Stimulated activated CD4-positive, alpha-beta T cell treated with anti-CD3 and anti-CD28 coated beads, TNF-alpha, amount 100 ng/mL, for 48 hours (primary cell): ENCODE measurements around the gene HNRNPM.

ENCODE experiments used
- DNase-seq, 3 donors: peaks; one replicate each; pipeline ENCODE4 v3.0.0-alpha.2; 2020; ENCODE audit warnings: low read depth in 3 of 3

The HNRNPM gene

GRCh38 chr19:8460516-8461298 lies 15.9 kb downstream of the HNRNPM start:
- DNase-seq: no peak

DNA sequence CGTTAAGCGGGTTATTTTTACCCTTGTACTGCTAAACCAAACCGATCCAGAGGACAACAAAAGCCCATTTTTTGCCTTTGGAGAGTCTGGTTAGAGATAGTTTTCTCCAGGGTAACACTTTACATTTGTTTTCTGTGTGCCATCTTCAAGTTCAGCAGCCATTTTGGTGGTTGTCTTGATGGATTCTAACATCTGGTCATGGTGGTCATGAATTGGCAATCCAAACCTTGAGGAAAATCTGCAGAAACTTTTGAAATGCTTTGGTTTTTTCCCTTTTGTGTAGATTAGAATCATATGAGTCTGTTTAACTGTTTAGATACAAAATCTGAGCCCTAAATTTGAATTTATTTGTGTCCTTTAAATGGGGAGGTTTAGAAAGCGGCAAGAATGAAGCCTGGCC lies 16.6 kb downstream of the HNRNPM start:
- DNase-seq: no peak

GRCh38 chr19:8461891-8462290 lies 17.1 kb downstream of the HNRNPM start:
- DNase-seq: no peak

- DNase-seq: no peak
These were observed 17.8 kb downstream of the HNRNPM start for GRCh38 chr19:8462571-8462970.

DNA sequence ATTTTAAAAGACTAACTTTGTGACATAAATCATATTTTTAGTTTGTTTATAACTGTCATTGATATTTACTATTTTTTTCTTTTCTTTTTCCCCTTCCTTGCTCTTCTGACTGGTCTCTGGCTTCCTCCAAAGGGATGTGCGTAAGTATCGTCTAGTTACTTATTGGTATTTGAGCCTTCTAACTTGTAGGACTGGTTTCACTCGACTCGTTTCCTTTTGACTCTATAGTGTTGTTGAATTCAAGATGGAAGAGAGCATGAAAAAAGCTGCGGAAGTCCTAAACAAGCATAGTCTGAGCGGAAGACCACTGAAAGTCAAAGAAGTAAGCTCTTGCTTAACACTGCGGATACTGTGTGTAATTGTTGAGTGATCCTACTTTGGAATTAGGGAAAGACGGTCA lies 18.6 kb downstream of the HNRNPM start:
- DNase-seq: no peak

DNA sequence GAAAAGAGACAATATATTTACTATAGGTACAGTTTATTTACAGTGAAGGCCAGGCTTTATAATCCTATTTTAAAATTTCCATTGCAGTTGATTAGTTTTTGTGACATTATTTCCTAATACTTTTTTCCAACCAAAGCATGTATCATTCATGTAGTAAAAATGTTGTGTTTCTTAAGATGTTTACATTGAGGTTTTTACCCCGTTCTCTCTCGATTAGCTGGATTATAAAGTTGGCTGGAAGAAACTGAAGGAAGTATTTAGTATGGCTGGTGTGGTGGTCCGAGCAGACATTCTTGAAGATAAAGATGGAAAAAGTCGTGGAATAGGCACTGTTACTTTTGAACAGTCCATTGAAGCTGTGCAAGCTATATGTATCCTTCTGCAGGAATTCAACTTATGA lies 21.2 kb downstream of the HNRNPM start:
- no peak for DNase-seq

DNA sequence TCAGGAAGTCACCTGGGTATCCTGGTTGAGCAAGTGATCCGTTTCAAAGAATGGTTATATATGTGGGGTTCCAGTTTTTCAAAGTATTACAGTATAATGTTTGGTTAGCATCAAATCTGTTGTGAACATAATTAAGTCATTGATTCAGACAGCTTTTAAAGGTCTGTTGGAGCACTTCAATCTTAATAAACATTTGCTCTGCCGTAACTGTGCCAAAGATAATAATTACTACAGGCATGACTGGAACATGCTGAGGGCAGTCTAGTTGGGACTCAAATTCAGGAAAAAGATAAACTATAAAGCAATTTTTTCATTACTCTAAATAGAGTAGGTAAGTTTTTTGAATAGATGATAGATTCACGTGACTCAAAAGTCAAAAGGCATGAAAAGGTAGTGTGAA lies 23.3 kb downstream of the HNRNPM start:
- DNase-seq: no peak

DNA sequence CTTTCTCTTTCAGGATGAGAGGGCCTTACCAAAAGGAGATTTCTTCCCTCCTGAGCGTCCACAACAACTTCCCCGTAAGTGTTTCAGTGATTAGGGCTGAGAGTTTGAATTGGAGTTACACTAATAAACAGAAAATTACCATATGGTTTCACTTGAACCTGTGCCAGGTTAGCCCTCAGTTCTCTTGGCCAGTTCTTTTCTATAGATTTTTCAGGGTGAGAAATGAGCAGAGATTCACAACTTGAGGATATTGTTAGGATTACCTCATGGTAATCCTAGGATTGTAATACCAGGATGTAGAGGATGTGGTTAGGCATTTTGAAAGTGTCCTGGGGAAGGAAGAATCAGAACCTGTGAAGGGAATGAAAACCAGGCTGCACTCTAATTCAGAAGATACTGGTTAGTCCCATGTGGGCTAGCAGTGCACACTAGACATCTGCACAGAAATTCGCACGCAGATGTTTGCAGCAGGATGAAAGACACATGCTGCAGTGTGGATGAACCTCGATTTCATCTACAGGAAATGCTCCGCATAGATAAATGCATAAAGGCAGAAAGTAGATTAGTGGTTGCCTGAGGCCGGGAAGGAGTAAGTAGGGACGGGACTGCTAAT lies 24.1 kb downstream of the HNRNPM start:
- no peak for DNase-seq

- no peak for DNase-seq
These were observed 25.0 kb downstream of the HNRNPM start for GRCh38 chr19:8469613-8470368.

DNA sequence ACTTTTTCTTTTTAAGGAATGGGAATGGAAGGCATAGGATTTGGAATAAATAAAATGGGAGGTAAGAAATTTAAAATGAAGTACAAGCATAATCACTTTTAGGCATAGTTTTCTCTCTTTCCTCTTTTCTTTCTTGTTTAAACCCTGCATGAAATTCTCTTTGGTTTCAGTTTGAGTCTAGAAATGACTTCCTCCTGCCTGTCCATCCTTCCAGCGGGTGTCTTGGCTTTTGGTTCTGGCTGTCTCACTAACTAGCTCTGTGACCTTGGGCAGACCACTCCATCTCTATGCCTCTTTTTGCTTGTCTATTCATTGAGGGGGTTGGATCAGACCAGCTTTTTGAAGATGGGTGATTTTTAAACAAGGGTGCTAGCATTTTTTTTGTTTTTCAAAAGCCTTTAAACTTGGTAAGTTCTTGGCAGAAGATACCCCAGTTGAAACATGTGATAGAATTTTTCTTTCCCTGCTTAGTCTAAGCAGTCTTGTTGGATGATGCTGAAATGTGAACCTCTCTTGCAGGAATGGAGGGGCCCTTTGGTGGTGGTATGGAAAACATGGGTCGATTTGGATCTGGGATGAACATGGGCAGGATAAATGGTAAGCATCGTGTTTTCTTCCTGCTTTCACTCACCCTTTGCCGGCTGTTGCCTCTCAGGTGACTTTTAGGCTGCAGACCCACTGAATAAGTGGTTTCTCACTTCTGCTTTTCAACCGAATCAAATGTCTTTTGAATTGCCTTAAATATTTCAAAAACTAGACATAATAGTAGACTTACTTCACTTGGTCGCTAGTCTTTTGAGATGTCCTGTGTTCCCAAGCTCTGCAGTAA lies 29.1 kb downstream of the HNRNPM start:
- no peak for DNase-seq

GRCh38 chr19:8475005-8475404 lies 30.2 kb downstream of the HNRNPM start:
- no peak for DNase-seq

DNA sequence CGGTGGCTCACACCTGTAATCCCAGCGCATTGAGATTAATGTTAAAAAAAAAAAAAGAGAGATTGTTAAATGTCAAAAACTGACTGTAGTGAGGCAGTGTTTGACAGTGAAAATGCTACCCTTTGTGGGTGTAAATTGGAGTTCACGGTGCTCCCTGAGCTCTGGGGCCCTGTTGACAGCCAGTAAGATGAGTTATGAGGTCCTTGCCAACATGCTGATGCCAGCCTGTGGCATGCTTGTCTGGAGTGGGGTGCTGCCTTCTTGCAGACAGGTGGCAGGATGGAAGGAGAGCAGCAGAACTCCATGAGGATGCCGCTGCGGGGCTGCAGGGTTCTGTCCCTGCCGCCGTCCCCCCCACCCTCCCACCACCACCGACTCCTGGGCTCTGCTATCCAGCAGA lies 31.7 kb downstream of the HNRNPM start:
- no peak for DNase-seq

- no peak for DNase-seq
These were observed 33.1 kb downstream of the HNRNPM start for GRCh38 chr19:8477889-8478288.

DNA sequence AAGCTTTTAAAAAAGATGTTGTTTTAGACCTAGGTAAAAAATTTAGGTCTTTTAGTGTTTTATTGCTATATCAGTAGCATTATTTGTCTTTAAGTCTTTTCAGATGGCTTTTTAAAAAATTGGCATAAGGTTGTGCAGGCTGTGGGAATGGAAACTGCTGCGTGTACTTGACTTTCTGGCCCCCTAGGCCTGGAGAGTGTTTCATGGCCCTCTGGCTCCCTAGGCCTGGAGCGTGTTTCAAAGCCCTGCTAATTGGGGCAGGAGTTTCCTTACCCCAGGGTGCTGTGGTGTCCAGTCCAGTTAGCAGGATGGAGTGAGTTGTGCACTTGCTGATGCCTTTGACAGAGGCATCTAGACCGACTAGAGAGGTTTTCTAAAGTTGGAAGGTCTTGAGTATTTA lies 33.8 kb downstream of the HNRNPM start:
- no peak for DNase-seq

DNA sequence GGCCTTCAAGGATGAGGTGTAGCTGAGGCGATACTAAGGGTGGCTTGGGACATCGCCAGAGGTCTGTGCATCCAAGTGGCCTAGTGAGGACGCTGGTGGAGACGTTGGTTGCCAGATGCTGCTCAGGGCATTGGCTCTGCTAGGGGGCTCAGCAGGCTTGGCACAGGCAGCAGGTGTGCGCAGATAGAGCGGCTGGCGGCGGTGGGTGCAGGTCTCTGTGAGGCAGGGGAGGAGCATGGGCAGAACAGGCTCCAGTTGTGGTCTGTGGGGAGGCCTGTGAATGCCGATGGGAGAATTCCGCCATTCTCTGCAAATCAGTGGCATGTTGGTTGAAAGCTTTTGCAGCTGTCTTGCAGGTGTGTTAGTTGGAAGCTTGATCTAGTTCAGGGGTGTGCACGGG lies 36.4 kb downstream of the HNRNPM start:
- no peak for DNase-seq

DNA sequence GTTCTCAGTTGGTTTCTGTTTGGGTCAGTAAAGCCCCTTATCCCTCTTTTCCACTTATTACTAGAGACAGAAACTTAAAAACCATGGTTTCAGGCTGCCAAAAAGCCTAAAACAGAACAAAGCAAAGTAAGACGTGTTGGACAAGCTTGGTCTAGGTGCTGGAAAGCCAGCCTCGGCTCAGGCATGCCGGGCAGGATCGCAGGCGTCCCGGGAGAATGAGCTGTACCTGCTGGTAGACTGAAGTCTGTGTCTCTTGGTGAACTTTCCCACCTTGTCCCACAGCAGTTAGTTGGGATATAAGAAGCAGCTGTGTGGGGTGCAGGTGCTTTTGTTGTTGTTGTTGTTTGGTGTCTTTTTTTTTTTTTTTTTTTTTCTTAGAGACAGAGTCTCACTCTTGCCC lies 36.8 kb downstream of the HNRNPM start:
- no peak for DNase-seq

- DNase-seq: no peak
These were observed 37.9 kb downstream of the HNRNPM start for GRCh38 chr19:8482696-8483095.

- no peak for DNase-seq
These were observed 38.4 kb downstream of the HNRNPM start for GRCh38 chr19:8483165-8483564.

DNA sequence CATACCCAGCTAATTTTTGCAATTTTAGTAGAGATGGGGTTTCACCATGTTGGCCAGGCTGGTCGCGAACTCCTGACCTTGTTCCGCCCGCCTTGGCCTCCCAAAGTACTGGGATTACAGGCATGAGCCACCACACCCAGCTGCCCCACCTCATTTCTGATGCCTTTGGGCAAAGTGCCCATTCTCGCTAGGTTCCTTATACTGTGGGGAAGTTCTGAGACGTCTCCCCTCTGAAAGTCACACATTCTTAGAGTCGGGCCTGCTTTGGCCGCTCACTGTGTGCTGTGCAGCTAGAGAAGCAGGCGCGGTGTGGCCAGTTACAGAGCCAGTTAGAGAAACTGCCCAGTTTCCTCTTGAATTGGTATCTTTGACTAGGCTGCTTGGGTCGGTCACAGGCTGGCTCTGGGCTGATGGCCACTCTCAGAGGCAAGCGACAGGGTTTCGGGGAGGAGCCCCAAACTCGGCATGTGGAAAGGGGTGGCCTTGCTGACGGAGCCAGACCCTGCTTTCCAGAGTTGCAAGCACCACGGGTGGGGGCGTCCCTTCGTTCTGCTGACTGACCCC lies 39.6 kb downstream of the HNRNPM start:
- DNase-seq: no peak

DNA sequence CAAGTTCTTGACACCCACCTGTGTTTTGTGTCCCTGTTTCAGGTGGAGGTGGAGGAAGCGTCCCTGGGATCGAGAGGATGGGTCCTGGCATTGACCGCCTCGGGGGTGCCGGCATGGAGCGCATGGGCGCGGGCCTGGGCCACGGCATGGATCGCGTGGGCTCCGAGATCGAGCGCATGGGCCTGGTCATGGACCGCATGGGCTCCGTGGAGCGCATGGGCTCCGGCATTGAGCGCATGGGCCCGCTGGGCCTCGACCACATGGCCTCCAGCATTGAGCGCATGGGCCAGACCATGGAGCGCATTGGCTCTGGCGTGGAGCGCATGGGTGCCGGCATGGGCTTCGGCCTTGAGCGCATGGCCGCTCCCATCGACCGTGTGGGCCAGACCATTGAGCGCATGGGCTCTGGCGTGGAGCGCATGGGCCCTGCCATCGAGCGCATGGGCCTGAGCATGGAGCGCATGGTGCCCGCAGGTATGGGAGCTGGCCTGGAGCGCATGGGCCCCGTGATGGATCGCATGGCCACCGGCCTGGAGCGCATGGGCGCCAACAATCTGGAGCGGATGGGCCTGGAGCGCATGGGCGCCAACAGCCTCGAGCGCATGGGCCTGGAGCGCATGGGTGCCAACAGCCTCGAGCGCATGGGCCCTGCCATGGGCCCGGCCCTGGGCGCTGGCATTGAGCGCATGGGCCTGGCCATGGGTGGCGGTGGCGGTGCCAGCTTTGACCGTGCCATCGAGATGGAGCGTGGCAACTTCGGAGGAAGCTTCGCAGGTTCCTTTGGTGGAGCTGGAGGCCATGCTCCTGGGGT lies 41.0 kb downstream of the HNRNPM start:
- no peak for DNase-seq

DNA sequence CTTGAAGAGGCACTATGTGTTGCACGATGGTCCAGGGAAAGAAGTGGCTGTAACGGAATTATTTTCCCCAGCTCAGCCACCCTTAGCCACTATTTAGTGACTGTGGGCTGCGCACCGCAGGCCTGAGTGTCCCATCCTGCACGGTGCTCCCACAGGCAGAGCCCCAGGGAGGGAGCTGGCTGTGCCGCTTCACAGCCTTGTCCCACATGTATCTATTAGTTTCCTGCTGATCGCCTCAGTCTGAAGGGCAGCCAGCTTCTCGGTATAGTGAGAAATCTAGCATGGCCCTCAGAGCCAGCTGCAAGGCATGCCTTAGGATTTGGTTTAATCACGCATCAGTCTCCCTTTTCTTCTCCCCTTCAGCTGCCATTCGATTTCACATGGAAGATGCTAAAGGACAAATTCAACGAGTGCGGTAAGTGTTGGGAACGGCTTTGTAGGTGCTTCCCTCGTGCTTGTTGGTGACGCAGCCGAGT lies 41.9 kb downstream of the HNRNPM start:
- no peak for DNase-seq
